NCI-H1930 (cell line): ENCODE results near the gene PRKCSH.
"Not testable (repeated sequence)": the region's sequence is repeated elsewhere in the genome, so short reads cannot be mapped to it uniquely, and the experiment has no call there.

Source experiments
- DNase-seq, 2 experiments: peaks; one replicate each; lab custom pipeline; 2025; lab: John Stamatoyannopoulos, UW

Gene PRKCSH

GRCh38 chr19:11448923-11449554 is 13.6 kb downstream of the PRKCSH start:
- DNase-seq: no peak

GRCh38 chr19:11450570-11451326 is 15.3 kb downstream of the PRKCSH start:
- DNase-seq: no peak

- no peak for DNase-seq
These were observed 16.0 kb downstream of the PRKCSH start for GRCh38 chr19:11451327-11451870.

GRCh38 chr19:11451871-11452619 is 16.6 kb downstream of the PRKCSH start:
- no peak for DNase-seq

GRCh38 chr19:11452620-11453310 is 17.3 kb downstream of the PRKCSH start:
- no peak for DNase-seq

- DNase-seq: no peak
These were observed 18.3 kb downstream of the PRKCSH start for GRCh38 chr19:11453468-11454341.

GRCh38 chr19:11455233-11455554 is 19.8 kb downstream of the PRKCSH start:
- DNase-seq: not testable (repeated sequence)

GRCh38 chr19:11456659-11457058 is 21.2 kb downstream of the PRKCSH start:
- no peak for DNase-seq

- DNase-seq: no peak
These were observed 21.7 kb downstream of the PRKCSH start for GRCh38 chr19:11457115-11457514.

- DNase-seq: no peak
These were observed 22.4 kb downstream of the PRKCSH start for GRCh38 chr19:11457831-11458230.

GRCh38 chr19:11458236-11458900 is 22.9 kb downstream of the PRKCSH start:
- DNase-seq: no peak

- DNase-seq: not testable (repeated sequence)
These were observed 23.5 kb downstream of the PRKCSH start for GRCh38 chr19:11458912-11459311.

- DNase-seq: no peak
These were observed 24.8 kb downstream of the PRKCSH start for GRCh38 chr19:11460207-11460606.

- no peak for DNase-seq
These were observed 26.0 kb downstream of the PRKCSH start for GRCh38 chr19:11461453-11461852.

GRCh38 chr19:11463391-11463790 is 28.0 kb downstream of the PRKCSH start:
- no peak for DNase-seq

GRCh38 chr19:11464333-11465265 is 29.2 kb downstream of the PRKCSH start:
- no peak for DNase-seq

GRCh38 chr19:11465600-11465999 is 30.2 kb downstream of the PRKCSH start:
- DNase-seq: no peak

- DNase-seq: not testable (repeated sequence)
These were observed 32.9 kb downstream of the PRKCSH start for GRCh38 chr19:11468266-11468845.

GRCh38 chr19:11473725-11474124 is 38.3 kb downstream of the PRKCSH start:
- no peak for DNase-seq
